BLaER1 (cell line): ENCODE data around the gene CDK15.
A peak's percentile ranks its signal among the peaks of the same experiment; 100 is the strongest.

Experiments
- H3K27ac ChIP-seq: shearing (Covaris generic); formaldehyde crosslinking; 2 replicates; pipeline ENCODE4 v1.8.1; 2022
- H3K27me3 ChIP-seq: shearing (Covaris generic); formaldehyde crosslinking; 2 replicates; pipeline ENCODE4 v1.8.1; 2022
- H3K36me3 ChIP-seq: shearing (Covaris generic); formaldehyde crosslinking; 2 replicates; pipeline ENCODE4 v1.8.1; 2022
- H3K4me1 ChIP-seq: shearing (Covaris generic); formaldehyde crosslinking; 2 replicates; pipeline ENCODE4 v1.8.1; 2022
- H3K4me2 ChIP-seq: shearing (Covaris generic); formaldehyde crosslinking; 2 replicates; pipeline ENCODE4 v1.8.1; 2022
- H3K4me3 ChIP-seq: shearing (Covaris generic); formaldehyde crosslinking; 2 replicates; pipeline ENCODE4 v1.8.1; 2022
- H3K9ac ChIP-seq: shearing (Covaris generic); formaldehyde crosslinking; 2 replicates; pipeline ENCODE4 v1.8.1; 2022
- H3K9me3 ChIP-seq: shearing (Covaris generic); formaldehyde crosslinking; 2 replicates; pipeline ENCODE4 v1.8.1; 2022
- H4K20me1 ChIP-seq: shearing (Covaris generic); formaldehyde crosslinking; 2 replicates; pipeline ENCODE4 v1.8.1; 2022
- Cebpa-rat ChIP-seq: shearing (Covaris generic); IDR thresholded peaks from 2 replicates; pipeline ENCODE4 v1.8.1; 2022

CDK15 gene

DNA sequence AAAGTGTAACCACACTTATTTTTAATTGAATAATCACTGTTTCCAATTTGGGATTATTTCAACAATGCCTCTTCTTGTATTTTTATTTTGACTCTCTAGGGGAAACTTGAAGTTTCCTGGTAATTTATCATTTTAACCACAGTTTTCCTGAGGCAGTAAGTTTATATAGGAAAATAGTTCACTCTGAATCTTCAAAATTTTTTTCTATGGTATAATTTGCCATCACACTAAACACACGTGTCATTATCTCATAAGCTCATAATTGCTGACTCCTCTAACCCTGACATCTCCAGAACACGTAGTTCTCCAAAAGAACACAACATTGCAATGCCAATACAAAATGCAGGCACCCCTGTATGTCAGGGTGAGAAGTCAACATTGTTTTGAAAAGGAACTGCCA, 125.1 kb downstream of the CDK15 start:
- no peak for TF ChIP-seq Cebpa-rat
- peaks cover 14% of the 10 kb centered on the region for H3K9me3 ChIP-seq
- no peaks in the 10 kb centered on the region for H4K20me1 ChIP-seq
- H3K4me1 ChIP-seq = peaks cover 25% of the 10 kb centered on the region
- H3K36me3 ChIP-seq = no peaks in the 10 kb centered on the region
- no peak overlapping the region for H3K4me3 ChIP-seq
- H3K4me2 ChIP-seq = peak overlapping the region; percentile 72
- H3K27me3 ChIP-seq = no peaks in the 10 kb centered on the region
- H3K9ac ChIP-seq = no peak overlapping the region
- H3K27ac ChIP-seq = no peak overlapping the region

DNA sequence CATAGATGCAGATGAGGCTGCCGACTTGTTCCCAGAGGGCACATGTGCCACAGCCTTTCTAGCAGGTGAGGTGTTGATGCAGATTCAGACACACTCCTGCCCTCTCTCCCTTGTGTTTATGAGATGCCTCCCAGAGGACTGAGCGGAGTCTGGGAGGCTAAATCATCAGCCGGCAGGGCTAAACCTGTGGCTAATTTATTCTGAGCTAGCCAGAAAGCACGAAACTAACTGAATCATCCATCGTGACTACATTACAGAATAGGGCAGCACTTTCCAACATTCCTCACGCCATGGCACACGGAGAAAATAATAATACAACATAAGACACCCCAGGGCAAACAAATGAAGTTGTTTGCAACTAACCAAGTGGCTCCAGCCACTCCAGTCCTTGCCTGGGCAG, 125.6 kb downstream of the CDK15 start:
- Histone ChIP-seq H3K4me3 (no peak overlapping the region), H3K9ac (no peak overlapping the region), H4K20me1 (no peaks in the 10 kb centered on the region), H3K27me3 (no peaks in the 10 kb centered on the region), H3K9me3 (peaks cover 14% of the 10 kb centered on the region), H3K36me3 (no peaks in the 10 kb centered on the region), H3K4me1 (peaks cover 25% of the 10 kb centered on the region), H3K4me2 (peak overlapping the region; percentile 72), H3K27ac (no peak overlapping the region)
- TF ChIP-seq Cebpa-rat = no peak

DNA sequence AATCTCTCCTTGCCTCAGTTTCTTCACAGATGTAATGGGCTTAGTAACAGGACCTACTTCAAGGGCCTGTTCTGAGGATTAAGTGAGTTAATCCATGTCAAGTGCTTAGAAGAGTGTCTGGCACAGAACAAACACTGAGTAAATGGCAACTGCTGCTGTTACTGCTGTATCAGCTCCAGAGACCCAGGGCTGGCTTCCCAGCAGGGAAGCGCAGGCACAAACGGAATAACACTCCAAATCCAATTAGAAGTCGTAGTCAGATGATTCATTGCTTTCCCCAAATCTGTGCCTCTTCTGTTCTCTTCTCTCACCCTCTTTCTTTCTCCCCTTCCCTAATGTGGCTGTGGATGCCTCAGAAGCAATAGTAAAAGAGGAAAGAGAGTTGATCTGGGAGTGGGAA, 126.2 kb downstream of the CDK15 start:
- TF ChIP-seq Cebpa-rat = no peak
- peaks cover 14% of the 10 kb centered on the region for H3K9me3 ChIP-seq
- H3K27me3 ChIP-seq = no peaks in the 10 kb centered on the region

DNA sequence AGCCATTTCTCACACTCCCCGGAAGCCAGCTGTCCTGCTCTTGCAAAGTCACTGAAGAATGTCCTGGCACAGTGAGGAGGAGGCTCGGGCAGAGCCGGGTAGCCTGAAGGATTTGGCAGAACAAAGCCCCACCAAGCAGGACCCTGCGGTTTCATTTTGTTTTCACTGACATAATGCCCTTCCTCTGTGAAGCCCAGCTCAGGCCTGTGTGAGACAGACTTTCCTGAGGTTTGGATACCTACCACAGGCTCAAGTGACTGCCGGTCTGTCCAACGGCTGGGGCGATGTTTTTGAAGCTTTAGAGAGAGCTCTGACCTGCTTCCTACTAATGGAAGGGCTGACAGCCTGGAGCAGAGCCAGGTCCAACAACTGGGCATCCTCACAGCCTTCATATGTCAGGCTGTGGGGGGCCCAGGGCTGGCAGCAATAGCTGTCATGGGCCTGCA, 127.5 kb downstream of the CDK15 start:
- Histone ChIP-seq H3K4me2 (no peak overlapping the region), H3K9ac (no peak overlapping the region), H3K27ac (no peak overlapping the region), H3K4me3 (no peak overlapping the region), H3K36me3 (no peaks in the 10 kb centered on the region), H3K4me1 (peaks cover 25% of the 10 kb centered on the region), H3K9me3 (peaks cover 14% of the 10 kb centered on the region), H4K20me1 (no peaks in the 10 kb centered on the region), H3K27me3 (no peaks in the 10 kb centered on the region)
- no peak for TF ChIP-seq Cebpa-rat

More for the DNA sequence above, 126.2 kb downstream of the CDK15 start:
- H3K4me1 ChIP-seq = peaks cover 25% of the 10 kb centered on the region
- no peaks in the 10 kb centered on the region for H4K20me1 ChIP-seq
- H3K4me2 ChIP-seq = peak overlapping the region; percentile 72
- no peak overlapping the region for H3K9ac ChIP-seq
- no peak overlapping the region for H3K4me3 ChIP-seq
- H3K27ac ChIP-seq = no peak overlapping the region
- no peaks in the 10 kb centered on the region for H3K36me3 ChIP-seq

DNA sequence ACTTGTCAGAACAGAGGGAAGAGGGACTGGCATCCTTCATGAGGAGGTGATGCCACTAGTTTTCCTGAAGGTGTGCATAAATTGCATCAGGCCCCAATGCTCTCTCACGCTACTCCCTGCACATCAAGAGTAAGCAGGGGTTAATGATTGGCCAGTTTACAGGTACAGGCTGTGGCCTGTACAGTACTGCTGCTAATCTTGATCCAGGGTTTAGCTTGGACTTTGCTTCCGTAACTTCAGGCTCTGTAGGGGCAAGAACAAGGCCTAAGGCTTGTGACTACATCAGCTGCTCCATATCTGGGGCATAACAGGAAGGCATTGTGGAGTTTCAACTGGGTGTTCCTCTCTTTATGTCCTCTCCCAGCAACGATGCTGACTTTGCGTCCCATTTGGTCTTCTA, 130.5 kb downstream of the CDK15 start:
- Histone ChIP-seq H3K4me1 (peaks cover 10% of the 10 kb centered on the region), H3K27me3 (no peaks in the 10 kb centered on the region), H3K4me2 (no peak overlapping the region), H3K27ac (no peak overlapping the region), H3K9me3 (peaks cover 14% of the 10 kb centered on the region), H3K36me3 (no peaks in the 10 kb centered on the region), H3K4me3 (no peak overlapping the region), H3K9ac (no peak overlapping the region), H4K20me1 (no peaks in the 10 kb centered on the region)
- TF ChIP-seq Cebpa-rat = no peak

DNA sequence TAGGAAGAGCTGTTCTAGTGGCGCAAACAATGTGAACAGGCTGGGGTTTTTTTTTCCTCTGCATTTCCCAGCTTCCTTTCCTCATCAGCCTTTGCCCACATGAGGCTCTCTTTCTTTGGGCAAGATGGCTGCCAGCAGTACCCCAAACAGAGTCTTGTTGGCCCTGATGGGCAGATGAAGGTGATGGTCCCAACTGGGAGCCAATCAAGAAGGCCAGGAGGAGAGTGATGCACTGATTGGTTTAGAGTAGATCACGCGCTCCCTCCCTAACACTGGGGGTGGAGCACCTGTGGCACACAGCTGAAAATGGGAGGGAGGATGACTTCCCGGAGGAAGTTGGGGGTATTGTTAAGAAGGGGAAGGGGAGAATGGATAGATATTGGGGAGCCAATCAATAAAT, 131.0 kb downstream of the CDK15 start:
- Histone ChIP-seq H3K27me3 (no peaks in the 10 kb centered on the region), H3K9ac (no peak overlapping the region), H3K36me3 (no peaks in the 10 kb centered on the region), H3K9me3 (peaks cover 14% of the 10 kb centered on the region), H3K4me1 (peaks cover 4% of the 10 kb centered on the region), H4K20me1 (no peaks in the 10 kb centered on the region), H3K4me2 (no peak overlapping the region), H3K27ac (no peak overlapping the region), H3K4me3 (no peak overlapping the region)
- TF ChIP-seq Cebpa-rat = no peak

DNA sequence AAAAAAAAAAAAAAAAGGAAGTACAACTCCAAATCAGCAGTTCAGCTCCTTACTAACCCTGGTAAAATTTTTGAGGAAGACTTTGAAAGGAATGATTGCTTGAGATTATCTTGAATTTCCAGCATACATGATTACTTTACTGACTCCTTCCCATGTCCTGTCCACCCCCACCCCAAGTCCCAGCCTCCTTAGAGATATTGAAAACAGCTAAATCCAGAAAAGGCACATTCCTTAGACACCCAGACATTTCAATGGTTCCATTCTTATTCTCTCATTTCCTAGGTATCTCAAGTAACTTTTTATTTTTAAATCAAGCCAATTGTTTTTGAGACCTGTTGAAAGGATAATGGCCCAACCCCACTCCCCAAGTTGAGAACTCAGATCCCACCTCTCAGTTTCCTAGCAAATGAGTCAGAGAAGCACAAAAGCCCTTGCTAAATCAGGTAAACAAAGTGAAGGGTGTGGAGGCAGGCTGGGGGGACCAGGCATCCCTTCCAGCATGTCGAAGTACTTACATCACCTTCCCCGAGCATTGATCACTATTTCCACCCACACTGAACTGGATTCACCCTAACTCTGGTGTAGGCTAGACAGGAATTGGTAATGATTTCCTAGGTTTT, 131.9 kb downstream of the CDK15 start:
- Histone ChIP-seq H3K27ac (no peak overlapping the region), H3K9ac (no peak overlapping the region), H3K4me1 (no peaks in the 10 kb centered on the region), H4K20me1 (no peaks in the 10 kb centered on the region), H3K4me2 (no peak overlapping the region), H3K9me3 (peaks cover 14% of the 10 kb centered on the region), H3K27me3 (no peaks in the 10 kb centered on the region), H3K36me3 (no peaks in the 10 kb centered on the region), H3K4me3 (no peak overlapping the region)
- no peak for TF ChIP-seq Cebpa-rat

DNA sequence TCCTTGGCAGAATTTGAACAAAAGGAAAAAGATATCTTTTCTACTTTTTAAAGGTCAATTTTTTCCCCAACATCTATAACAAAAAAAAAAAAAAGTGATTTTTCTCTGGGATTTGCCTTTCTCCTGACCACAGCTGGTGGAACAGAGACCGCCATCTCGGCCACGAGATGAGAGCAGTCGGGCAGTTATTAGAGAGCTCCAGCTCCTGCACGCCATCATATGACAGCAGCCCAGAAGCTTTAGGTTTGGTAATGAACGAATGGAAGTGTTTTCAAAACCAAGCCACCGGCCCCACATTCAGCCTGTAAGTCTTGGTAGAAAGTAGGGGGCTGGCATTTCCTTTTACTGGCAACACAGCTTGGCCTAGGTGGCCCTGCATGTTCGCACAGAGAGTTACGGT, 132.4 kb downstream of the CDK15 start:
- no peak overlapping the region for H3K4me2 ChIP-seq
- H3K4me1 ChIP-seq = no peaks in the 10 kb centered on the region
- H4K20me1 ChIP-seq = no peaks in the 10 kb centered on the region
- H3K9ac ChIP-seq = no peak overlapping the region
- TF ChIP-seq Cebpa-rat = no peak
- no peaks in the 10 kb centered on the region for H3K36me3 ChIP-seq
- H3K27me3 ChIP-seq = no peaks in the 10 kb centered on the region
- peaks cover 14% of the 10 kb centered on the region for H3K9me3 ChIP-seq
- no peak overlapping the region for H3K27ac ChIP-seq
- H3K4me3 ChIP-seq = no peak overlapping the region

DNA sequence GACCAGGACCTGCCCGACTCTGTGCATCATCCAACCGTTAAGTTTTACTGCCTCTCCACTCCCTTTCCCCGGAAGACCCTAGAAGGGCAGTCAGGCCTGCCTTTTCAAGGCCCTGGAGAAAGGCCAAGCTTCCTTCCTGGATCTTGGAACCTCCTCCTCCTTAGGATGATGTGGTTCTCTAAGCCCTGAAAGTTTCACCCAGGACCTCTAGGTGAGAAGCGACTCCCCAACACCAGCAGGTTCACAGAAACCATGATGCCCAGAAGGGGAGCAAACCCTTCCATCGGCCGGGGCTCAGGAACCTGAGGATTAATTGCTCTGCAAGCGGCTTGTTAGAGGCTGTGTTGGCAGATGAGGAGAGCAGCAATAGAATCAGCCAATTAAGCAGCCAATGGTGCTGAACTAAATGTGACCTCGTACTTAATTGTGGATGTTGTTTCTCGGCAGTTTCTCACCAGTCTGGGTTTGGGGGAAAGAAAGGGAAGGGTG, 133.2 kb downstream of the CDK15 start:
- no peak for TF ChIP-seq Cebpa-rat
- Histone ChIP-seq H4K20me1 (no peaks in the 10 kb centered on the region), H3K9ac (no peak overlapping the region), H3K27me3 (no peaks in the 10 kb centered on the region), H3K9me3 (peaks cover 14% of the 10 kb centered on the region), H3K4me2 (no peak overlapping the region), H3K36me3 (no peaks in the 10 kb centered on the region), H3K27ac (no peak overlapping the region), H3K4me3 (no peak overlapping the region), H3K4me1 (no peaks in the 10 kb centered on the region)

DNA sequence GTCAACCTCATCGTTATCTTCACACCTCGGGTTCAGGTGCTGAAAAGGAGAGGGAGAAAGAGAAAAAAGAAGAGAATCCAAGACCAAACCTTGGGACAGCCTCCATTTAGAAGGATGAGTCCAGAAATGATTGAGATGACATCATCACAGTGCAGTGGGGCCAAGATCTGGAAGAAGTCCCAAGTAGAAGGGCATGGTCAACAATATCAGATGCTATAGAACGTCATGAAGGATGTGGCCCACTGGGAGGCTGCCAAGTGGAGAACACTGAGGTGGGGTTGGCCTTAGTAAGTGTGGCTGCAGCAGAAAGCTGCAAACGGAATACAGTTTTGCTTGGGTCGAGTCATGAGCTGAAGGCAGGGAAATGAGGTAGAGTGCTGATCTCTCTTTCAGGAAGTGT, 136.2 kb downstream of the CDK15 start:
- H3K9me3 ChIP-seq = no peaks in the 10 kb centered on the region
- H3K4me1 ChIP-seq = no peaks in the 10 kb centered on the region
- H3K9ac ChIP-seq = no peak overlapping the region
- H3K36me3 ChIP-seq = no peaks in the 10 kb centered on the region
- no peak overlapping the region for H3K4me3 ChIP-seq
- TF ChIP-seq Cebpa-rat = no peak
- no peaks in the 10 kb centered on the region for H3K27me3 ChIP-seq
- no peak overlapping the region for H3K27ac ChIP-seq
- H3K4me2 ChIP-seq = no peak overlapping the region
- no peaks in the 10 kb centered on the region for H4K20me1 ChIP-seq
